H1 (cell line): ENCODE results near the gene YIPF2. TPM values are rescaled to one million over a fixed set of nuclear protein-coding genes. Genes with fewer than 3 reads are reported as not detected.

Source experiments
- CTCF ChIA-PET: fragments of 300-600 bp; sonication (Branson Sonifier 250); formaldehyde crosslinking; loops from one replicate; lab custom pipeline; 2021; ENCODE audit not compliant: partially characterized antibody; lab: Charles Lee
- POLR2A ChIA-PET: fragments of 300-600 bp; sonication (Branson Sonifier 250); formaldehyde crosslinking; loops from one replicate; lab custom pipeline; 2021; ENCODE audit warnings: inconsistent platforms; ENCODE audit not compliant: partially characterized antibody; lab: Charles Lee
- DNase-seq, 2 experiments: peaks; one replicate each; pipeline versions ENCODE4 v3.0.0 to v3.0.0-alpha.2; 2010 to 2022; ENCODE audit warnings: low spot score in 2 of 2, low read depth in 1 of 2, mixed read lengths in 1 of 2
- FAIRE-seq: peaks from 2 replicates; lab custom pipeline; 2011; peaks lifted over from hg19 to GRCh38; lab: Jason Lieb, UNC
- H2AFZ ChIP-seq: 2 replicates; pipeline ENCODE4 v1.8.1; 2012; ENCODE audit warnings: low read length, inconsistent platforms
- H2AK5ac ChIP-seq: 2 replicates; pipeline ENCODE4 v1.6.1; 2013; ENCODE audit warnings: low read depth, low read length
- H2BK120ac ChIP-seq: replicated peaks from 2 replicates; pipeline ENCODE3; 2013; ENCODE audit warnings: low read depth, low read length, inconsistent platforms
- H2BK12ac ChIP-seq: 2 replicates; pipeline ENCODE4 v1.6.1; 2013; ENCODE audit warnings: low read depth, low read length
- H2BK15ac ChIP-seq: 2 replicates; pipeline ENCODE4 v1.6.1; 2013; ENCODE audit warnings: low read length
- H2BK20ac ChIP-seq: 2 replicates; pipeline ENCODE4 v1.6.1; 2013; ENCODE audit warnings: low read length
- H2BK5ac ChIP-seq: 2 replicates; pipeline ENCODE4 v1.6.1; 2013; ENCODE audit warnings: low read depth, low read length
- H3K14ac ChIP-seq: 2 replicates; pipeline ENCODE4 v1.6.1; 2013; ENCODE audit warnings: inconsistent platforms; ENCODE audit not compliant: insufficient read length
- H3K18ac ChIP-seq: 2 replicates; pipeline ENCODE4 v1.6.1; 2013; ENCODE audit warnings: low read length; ENCODE audit errors: extremely low read depth
- H3K23ac ChIP-seq: 2 replicates; pipeline ENCODE4 v1.6.1; 2013; ENCODE audit warnings: inconsistent platforms; ENCODE audit not compliant: insufficient read length
- H3K23me2 ChIP-seq: 2 replicates; pipeline ENCODE4 v1.6.1; 2013; ENCODE audit warnings: low read depth, low read length
- H3K27ac ChIP-seq: 2 replicates; pipeline ENCODE4 v1.6.1; 2011; ENCODE audit warnings: low read depth, low read length, inconsistent platforms
- H3K27me3 ChIP-seq, 4 experiments: replicated peaks in 1 of 4; 1 replicate in 1 of 4; 2 replicates in 3 of 4; pipeline versions ENCODE4 v1.6.1 to v1.8.1; 2011 to 2013; ENCODE audit warnings: low read length in 3 of 4, mild to moderate bottlenecking in 3 of 4, inconsistent platforms in 2 of 4, mixed read lengths in 2 of 4, moderate library complexity in 1 of 4; ENCODE audit not compliant: control insufficient read depth in 3 of 4, insufficient read depth in 3 of 4; ENCODE audit errors: extremely low read depth in 1 of 4
- H3K36me3 ChIP-seq, 4 experiments: 2 replicates each; pipeline versions ENCODE4 v1.6.1 to v1.8.1; 2011 to 2013; ENCODE audit warnings: mild to moderate bottlenecking in 4 of 4, low read length in 3 of 4, moderate library complexity in 2 of 4, control low read depth in 1 of 4, inconsistent platforms in 1 of 4; ENCODE audit not compliant: insufficient read depth in 4 of 4, control insufficient read depth in 2 of 4
- H3K4ac ChIP-seq: replicated peaks from 2 replicates; pipeline ENCODE3; 2013; ENCODE audit warnings: low read length, low read depth, mixed read lengths, inconsistent platforms; ENCODE audit not compliant: insufficient read length
- H3K4me1 ChIP-seq, 4 experiments: replicated peaks in 1 of 4; 1 replicate in 1 of 4; 2 replicates in 3 of 4; pipeline versions ENCODE4 v1.6.1 to v1.8.1; 2011 to 2013; ENCODE audit warnings: low read length in 3 of 4, inconsistent platforms in 2 of 4, mixed read lengths in 1 of 4; ENCODE audit not compliant: insufficient read depth in 4 of 4, control insufficient read depth in 3 of 4
- H3K4me2 ChIP-seq, 2 experiments: 2 replicates each; pipeline versions ENCODE4 v1.6.1 to v1.8.1; 2011 to 2013; ENCODE audit warnings: low read depth in 2 of 2, low read length in 2 of 2, control low read depth in 1 of 2, inconsistent platforms in 1 of 2, mild to moderate bottlenecking in 1 of 2; ENCODE audit not compliant: insufficient read depth in 1 of 2
- H3K4me3 ChIP-seq, 4 experiments: fragments of 200-600, 300-600 bp in 1 of 4; sonication (generic), shearing (Covaris generic), sonication (Bioruptor Twin) in 1 of 4; 2 replicates each; pipeline versions ENCODE4 v1.5.1 to v1.8.1; 2011 to 2016; ENCODE audit warnings: low read length in 4 of 4, low read depth in 3 of 4, control low read depth in 2 of 4, inconsistent platforms in 2 of 4, mild to moderate bottlenecking in 2 of 4, mixed read lengths in 1 of 4, moderate library complexity in 1 of 4; ENCODE audit not compliant: insufficient read depth in 2 of 4; ENCODE audit errors: extremely low read depth in 1 of 4
- H3K56ac ChIP-seq: replicated peaks from 2 replicates; pipeline ENCODE3; 2013; ENCODE audit warnings: low read depth, mild to moderate bottlenecking, mixed read lengths, low read length, inconsistent platforms; ENCODE audit not compliant: insufficient read length
- H3K79me1 ChIP-seq: 2 replicates; pipeline ENCODE4 v1.6.1; 2013; ENCODE audit warnings: low read depth, low read length, control low read depth
- H3K79me2 ChIP-seq, 2 experiments: 2 replicates each; pipeline versions ENCODE4 v1.6.1 to v1.8.1; 2012 to 2013; ENCODE audit warnings: low read length in 2 of 2, mild to moderate bottlenecking in 2 of 2, inconsistent platforms in 1 of 2; ENCODE audit not compliant: insufficient read depth in 2 of 2, control insufficient read depth in 1 of 2
- H3K9ac ChIP-seq, 4 experiments: replicated peaks in 1 of 4; 1 replicate in 1 of 4; 2 replicates in 3 of 4; pipeline versions ENCODE4 v1.6.1 to v1.8.1; 2011 to 2013; ENCODE audit warnings: low read depth in 3 of 4, low read length in 3 of 4, control low read depth in 2 of 4, mild to moderate bottlenecking in 2 of 4, moderate library complexity in 2 of 4, inconsistent platforms in 1 of 4; ENCODE audit errors: extremely low read depth in 1 of 4
- H3K9me3 ChIP-seq, 2 experiments: 2 replicates each; pipeline versions ENCODE4 v1.6.1 to v1.8.1; 2012 to 2013; ENCODE audit warnings: mild to moderate bottlenecking in 2 of 2, moderate library complexity in 2 of 2, control low read depth in 1 of 2, inconsistent platforms in 1 of 2, low read depth in 1 of 2, low read length in 1 of 2, mixed read lengths in 1 of 2; ENCODE audit not compliant: insufficient read depth in 2 of 2
- H4K20me1 ChIP-seq, 2 experiments: replicated peaks in 1 of 2; 2 replicates each; pipeline versions ENCODE3 to v1.8.1; 2011 to 2013; ENCODE audit warnings: inconsistent platforms in 2 of 2, low read length in 2 of 2, mild to moderate bottlenecking in 1 of 2; ENCODE audit not compliant: insufficient read depth in 2 of 2, control insufficient read depth in 1 of 2
- H4K5ac ChIP-seq: 2 replicates; pipeline ENCODE4 v1.6.1; 2013; ENCODE audit warnings: low read length, low read depth, mixed read lengths, inconsistent platforms; ENCODE audit not compliant: insufficient read length
- H4K8ac ChIP-seq: 2 replicates; pipeline ENCODE4 v1.8.0; 2013; ENCODE audit warnings: mild to moderate bottlenecking, moderate library complexity, low read length, inconsistent platforms; ENCODE audit not compliant: insufficient read depth; ENCODE audit errors: extremely low read depth
- H4K91ac ChIP-seq: replicated peaks from 2 replicates; pipeline ENCODE3; 2013; ENCODE audit warnings: low read length, mixed read lengths, inconsistent platforms; ENCODE audit not compliant: insufficient read length
- ASH2L ChIP-seq: fragments of 200-600, 300-600 bp; sonication (generic); IDR thresholded peaks from one replicate; pipeline ENCODE4 v1.7.1; 2017; ENCODE audit warnings: low read length
- ATF2 ChIP-seq: IDR thresholded peaks from 2 replicates; pipeline ENCODE4 v1.6.1; 2012; ENCODE audit warnings: low read length, inconsistent platforms
- FOSL1 ChIP-seq: IDR thresholded peaks from 2 replicates; pipeline ENCODE4 v1.6.1; 2011; ENCODE audit warnings: mild to moderate bottlenecking, low read depth, low read length, moderate library complexity; ENCODE audit not compliant: insufficient read depth
- HDAC2 ChIP-seq, 2 experiments: fragments of 300-600 bp in 1 of 2; sonication (generic) in 1 of 2; IDR thresholded peaks; 2 replicates each; pipeline ENCODE4 v1.6.1; 2011 to 2012; ENCODE audit warnings: low read depth in 2 of 2, low read length in 2 of 2, mild to moderate bottlenecking in 2 of 2, moderate library complexity in 2 of 2, borderline replicate concordance in 1 of 2, inconsistent platforms in 1 of 2
- KDM4A ChIP-seq: IDR thresholded peaks from one replicate; pipeline ENCODE4 v1.7.1; 2012; ENCODE audit warnings: low read depth, mild to moderate bottlenecking, moderate library complexity, low read length, inconsistent platforms; ENCODE audit not compliant: severe bottlenecking
- KDM5A ChIP-seq: fragments of 200-600 bp; IDR thresholded peaks from 2 replicates; pipeline ENCODE4 v1.7.1; 2012; ENCODE audit warnings: mild to moderate bottlenecking, low read length, inconsistent platforms, mixed read lengths
- NANOG ChIP-seq: IDR thresholded peaks from 2 replicates; pipeline ENCODE4 v1.6.1; 2011; ENCODE audit warnings: low read length, low read depth, mild to moderate bottlenecking, inconsistent platforms; ENCODE audit not compliant: insufficient read depth, poor library complexity, severe bottlenecking
- NRF1 ChIP-seq: IDR thresholded peaks from 2 replicates; pipeline ENCODE4 v1.6.1; 2011; ENCODE audit warnings: mild to moderate bottlenecking, low read depth, low read length, improper control_type of control experiment
- RNF2 ChIP-seq: fragments of 200-900, 300-1000 bp; sonication (generic); IDR thresholded peaks from 2 replicates; pipeline ENCODE4 v1.7.1; 2016; ENCODE audit warnings: borderline replicate concordance, low read depth, mild to moderate bottlenecking, antibody characterized with exemption, low read length; ENCODE audit not compliant: poor library complexity, severe bottlenecking; ENCODE audit errors: missing control alignments
- SIN3A ChIP-seq, 2 experiments: IDR thresholded peaks in 1 of 2; conservative IDR thresholded peaks in 1 of 2; 2 replicates each; pipeline ENCODE4 v1.6.1; 2011 to 2012; ENCODE audit warnings: low read length in 2 of 2, improper control_type of control experiment in 1 of 2, low read depth in 1 of 2, mild to moderate bottlenecking in 1 of 2
- WGBS, 2 experiments: shearing (Covaris generic) in 1 of 2; methylation state at CpG; one replicate each; pipeline versions ENCODE4 v1.1.6 to v1.1.7; 2013 to 2015; ENCODE audit warnings: low lambda C conversion rate in 2 of 2, mixed read lengths in 2 of 2, inconsistent platforms in 1 of 2, low coverage in 1 of 2, missing lambda C conversion rate in 1 of 2; ENCODE audit not compliant: insufficient replicate concordance in 2 of 2, insufficient coverage in 1 of 2, insufficient read length in 1 of 2; ENCODE audit errors: extremely low coverage in 1 of 2, missing lambda C conversion rate in 1 of 2; 5-methylcytosine and 5-hydroxymethylcytosine counted together
- polyA plus RNA-seq, 7 experiments: library from polyadenylated mRNA; depleted of rRNA in 3 of 7; stranded (reverse) in 5 of 7; unstranded in 2 of 7; fragments of >200 nt in 5 of 7; fragments of 200-250 nt in 2 of 7; gene quantifications; 1 replicate in 5 of 7; 2 replicates in 1 of 7; 4 replicates in 1 of 7; pipeline versions ENCODE4 v1.2.1 to v1.2.3, GENCODE V29; 2011 to 2013; ENCODE audit warnings: missing spikeins in 2 of 7, mixed read lengths in 2 of 7
- total RNA-seq: library from RNA; stranded (reverse); fragmentation: NEBNext Ultra II Directional; extraction: Animal tissue kit (Norgen Biotek cat#: 25700); gene quantifications from 2 replicates; pipeline ENCODE4 v1.2.1, GENCODE V29; 2021

The YIPF2 gene
- total and polyA plus RNA-seq, 2 of the 8 experiments (the other 6 are each of a cell fraction or from before 2014, with no cell fraction given): 48.3 to 112 TPM

- WGBS, 2 experiments: 87% methylated on average over 6 of the region's 6 CpGs; no CpG with 5 or more reads in 1 of the 2 experiments
- CTCF ChIA-PET: interaction anchor here (0.6 to 5.4 kb wide), 7 partner anchors 10 to 1022 kb away, joined by 3 to 29 read pairs (median 7); no protein-coding TSS in a partner anchor
These were observed 33.1 kb downstream of the YIPF2 start for GRCh38 chr19:10895363-10895762.

More at GRCh38 chr19:10895363-10895762, 33.1 kb downstream of the YIPF2 start:
- Histone ChIP-seq H3K56ac (no peak overlapping the region), H4K5ac (no peak overlapping the region), H3K4ac (peak overlapping the region; percentile 44), H2BK15ac (no peak overlapping the region), H4K8ac (peak overlapping the region; percentile 31), H3K79me2 (peaks cover 0 to 83% of the 10 kb centered on the region in 2 experiments; a peak in 2 of 4 replicates), H4K20me1 (peaks cover 10 to 27% of the 10 kb centered on the region in 2 experiments), H3K4me1 (peaks cover 14 to 32% (median 27%) of the 10 kb centered on the region in 4 experiments), H2AK5ac (no peak overlapping the region), H3K27ac (0 out of 2 replicates have a peak overlapping the region, but pooled peaks have one; percentile 3), H3K36me3 (no peaks in the 10 kb centered on the region), H3K23me2 (no peaks in the 10 kb centered on the region), H3K79me1 (peaks cover 34% of the 10 kb centered on the region), H3K9ac (0 out of 7 replicates have a peak overlapping the region, but pooled peaks of 1 of the 4 experiments have one; percentile 11), H3K18ac (no peak overlapping the region), H3K4me2 (0 out of 4 replicates have a peak overlapping the region, but pooled peaks of 1 of the 2 experiments have one; percentile 14), H2BK12ac (no peak overlapping the region), H2BK5ac (no peak overlapping the region), H3K9me3 (no peaks in the 10 kb centered on the region), H3K27me3 (no peaks in the 10 kb centered on the region), H3K4me3 (no peak overlapping the region), H2AFZ (no peak overlapping the region), H3K14ac (no peak overlapping the region), H2BK120ac (no peak overlapping the region), H2BK20ac (no peak overlapping the region), H3K23ac (no peak overlapping the region), H4K91ac (no peak overlapping the region)
- no peak for FAIRE-seq
- no peak for DNase-seq
- TF ChIP-seq ATF2 (no peak), SIN3A (conservative IDR thresholded peaks at IDR 0.05 in 1 of 2, IDR thresholded peaks at IDR 0.05 in 1 of 2; ENCODE audit: low read depth in 1 of 2, low read length in 2 of 2) (no peak), NRF1 (no peak), RNF2 (no peak), KDM5A (no peak), FOSL1 (no peak), KDM4A (no peak), ASH2L (no peak), NANOG (no peak), HDAC2 (IDR thresholded peaks at IDR 0.05; ENCODE audit: borderline replicate concordance in 1 of 2, low read depth in 2 of 2, low read length in 2 of 2) (no peak)
- POLR2A ChIA-PET: interaction anchor here (3.8 kb wide), 1 partner anchor 15 kb away, joined by 18 read pairs; no protein-coding TSS in a partner anchor
